GM12878 (cell line): ENCODE results near the gene SMAD4. TPM values are rescaled to one million over a fixed set of nuclear protein-coding genes. Genes with fewer than 3 reads are reported as not detected.
A peak's percentile ranks its signal among the peaks of the same experiment; 100 is the strongest.

Source experiments
- BACH1 ChIP-seq: fragments of 450-650 bp; IDR thresholded peaks from 2 replicates; pipeline ENCODE4 v1.6.1; 2017; ENCODE audit warnings: mild to moderate bottlenecking, borderline replicate concordance
- BCL11A ChIP-seq: IDR thresholded peaks from 2 replicates; pipeline ENCODE4 v1.6.1; 2011; ENCODE audit warnings: low read depth, low read length
- BCLAF1 ChIP-seq: fragments of 450-650 bp; IDR thresholded peaks from 2 replicates; pipeline ENCODE4 v1.6.1; 2017; ENCODE audit warnings: antibody characterized with exemption, mild to moderate bottlenecking, moderate library complexity
- MTA2 ChIP-seq: fragments of 450-650 bp; IDR thresholded peaks from 2 replicates; pipeline ENCODE4 v1.6.1; 2016; ENCODE audit warnings: low read depth, mild to moderate bottlenecking, moderate library complexity
- NFXL1 ChIP-seq: fragments of 450-650 bp; IDR thresholded peaks from 2 replicates; pipeline ENCODE4 v1.6.1; 2017; ENCODE audit warnings: antibody characterized with exemption, mild to moderate bottlenecking, borderline replicate concordance
- PML ChIP-seq: IDR thresholded peaks from 2 replicates; pipeline ENCODE4 v1.6.1; 2012; ENCODE audit warnings: low read length, inconsistent platforms
- POLR2AphosphoS5 ChIP-seq: IDR thresholded peaks from 2 replicates; pipeline ENCODE4 v1.6.1; 2011; ENCODE audit warnings: mild to moderate bottlenecking, low read length, inconsistent platforms
- SIN3A ChIP-seq: IDR thresholded peaks from 2 replicates; pipeline ENCODE4 v1.6.1; 2012; ENCODE audit warnings: low read depth, low read length, improper control_type of control experiment
- YBX1 ChIP-seq: fragments of 450-650 bp; IDR thresholded peaks from 2 replicates; pipeline ENCODE4 v1.6.1; 2016; ENCODE audit warnings: antibody characterized with exemption
- ZBTB40 ChIP-seq: fragments of 450-650 bp; IDR thresholded peaks from 2 replicates; pipeline ENCODE4 v1.6.1; 2016; ENCODE audit warnings: mild to moderate bottlenecking, moderate library complexity, borderline replicate concordance
- polyA plus RNA-seq, 11 experiments: library from polyadenylated mRNA; depleted of rRNA in 4 of 11; unstranded in 6 of 11; stranded (reverse) in 5 of 11; fragments of >200 nt; fragmentation: Nextera tagmentation in 4 of 11; fragmentation: Illumina TruSeq in 1 of 11; extraction: Ambion mirVana in 4 of 11; extraction: Trizol in 1 of 11; gene quantifications; 1 replicate in 1 of 11; 2 replicates in 10 of 11; pipeline versions ENCODE4 v1.2.1 to v1.2.3, GENCODE V29; 2011 to 2016; ENCODE audit warnings: inconsistent platforms in 2 of 11, missing spikeins in 2 of 11, low read depth in 1 of 11
- total RNA-seq, 4 experiments: library from RNA; depleted of rRNA in 3 of 4; stranded (reverse); fragments of >200 nt in 3 of 4; fragmentation: Illumina TruSeq in 1 of 4; extraction: Trizol in 1 of 4; gene quantifications; 2 replicates each; pipeline versions ENCODE4 v1.2.1 to v1.2.3, GENCODE V29; 2013 to 2021
- TF ChIP-seq, protein P1 (sequence below): fragments of 150-350 bp; IDR thresholded peaks from 2 replicates; pipeline ENCODE4 v1.6.1; 2014; ENCODE audit warnings: mild to moderate bottlenecking, low read depth, low read length

Gene SMAD4
- total and polyA plus RNA-seq, 10 of the 15 experiments (the other 5 are each of a cell fraction or from before 2014, with no cell fraction given) = 9.6 to 99.9 (median 37.5) TPM

DNA sequence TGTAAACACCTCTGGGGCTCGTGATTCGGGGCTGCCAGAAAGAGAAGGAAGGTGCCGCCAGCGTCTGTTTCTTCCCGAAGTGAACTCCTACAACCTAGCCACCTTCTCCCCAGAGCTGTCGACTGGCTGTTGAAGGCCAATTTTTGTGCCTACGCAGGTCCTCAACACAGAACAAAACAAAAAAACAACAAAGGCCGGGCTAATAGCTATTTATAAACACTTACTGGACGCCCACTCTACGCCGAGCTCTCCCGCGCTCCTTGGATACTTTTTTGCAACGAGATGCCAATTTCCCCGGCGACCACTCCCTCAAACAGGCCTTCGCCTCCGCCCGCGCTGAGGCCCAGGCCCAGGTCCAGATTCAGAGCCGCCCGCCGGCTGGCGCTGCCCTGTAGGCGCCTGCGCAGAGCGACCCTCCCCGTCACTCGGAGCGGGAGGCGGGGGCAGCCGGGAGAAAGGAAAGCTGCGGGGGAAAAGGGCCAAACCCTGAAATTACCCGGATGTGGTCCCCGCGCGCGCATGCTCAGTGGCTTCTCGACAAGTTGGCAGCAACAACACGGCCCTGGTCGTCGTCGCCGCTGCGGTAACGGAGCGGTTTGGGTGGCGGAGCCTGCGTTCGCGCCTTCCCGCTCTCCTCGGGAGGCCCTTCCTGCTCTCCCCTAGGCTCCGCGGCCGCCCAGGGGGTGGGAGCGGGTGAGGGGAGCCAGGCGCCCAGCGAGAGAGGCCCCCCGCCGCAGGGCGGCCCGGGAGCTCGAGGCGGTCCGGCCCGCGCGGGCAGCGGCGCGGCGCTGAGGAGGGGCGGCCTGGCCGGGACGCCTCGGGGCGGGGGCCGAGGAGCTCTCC, at the start of gene SMAD4 (continued):
- TF ChIP-seq SIN3A (peak; percentile 61; the same call in 1 of the 2 replicates), PML (peak; percentile 39; the same call in 1 of the 2 replicates), MTA2 (peak; percentile 21; the same call in 1 of the 2 replicates), YBX1 (no peak), BCL11A (no peak), ZBTB40 (0 out of 2 replicates have a peak, but pooled peaks have one; percentile 23), NFXL1 (no peak), BCLAF1 (no peak), BACH1 (peak; percentile 36), POLR2AphosphoS5 (peak; percentile 92)
- TF ChIP-seq, protein P1, sequence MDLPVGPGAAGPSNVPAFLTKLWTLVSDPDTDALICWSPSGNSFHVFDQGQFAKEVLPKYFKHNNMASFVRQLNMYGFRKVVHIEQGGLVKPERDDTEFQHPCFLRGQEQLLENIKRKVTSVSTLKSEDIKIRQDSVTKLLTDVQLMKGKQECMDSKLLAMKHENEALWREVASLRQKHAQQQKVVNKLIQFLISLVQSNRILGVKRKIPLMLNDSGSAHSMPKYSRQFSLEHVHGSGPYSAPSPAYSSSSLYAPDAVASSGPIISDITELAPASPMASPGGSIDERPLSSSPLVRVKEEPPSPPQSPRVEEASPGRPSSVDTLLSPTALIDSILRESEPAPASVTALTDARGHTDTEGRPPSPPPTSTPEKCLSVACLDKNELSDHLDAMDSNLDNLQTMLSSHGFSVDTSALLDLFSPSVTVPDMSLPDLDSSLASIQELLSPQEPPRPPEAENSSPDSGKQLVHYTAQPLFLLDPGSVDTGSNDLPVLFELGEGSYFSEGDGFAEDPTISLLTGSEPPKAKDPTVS = no peak
- TF ChIP-seq, all 136 proteins: peak for 44
